RWPE2 (cell line): ENCODE data around the gene PHF10.

Experiments used
- ATAC-seq: fragments of 200-7000 bp; cut with Tn5 transposase; 3 replicates; pipeline ENCODE4 v1.9.1; 2021; ENCODE audit warnings: low read depth
- DNase-seq: peaks from one replicate; pipeline ENCODE4 v3.0.0-alpha.2; 2020; ENCODE audit warnings: low spot score
- H3K27ac ChIP-seq: fragments of 450-650 bp; 2 replicates; pipeline ENCODE4 v1.5.1; 2017; ENCODE audit warnings: mild to moderate bottlenecking; ENCODE audit not compliant: poor library complexity, severe bottlenecking
- H3K27me3 ChIP-seq: fragments of 250-450 bp; sonication (Bioruptor Pico); 2 replicates; pipeline ENCODE4 v1.5.1; 2021; ENCODE audit warnings: mild to moderate bottlenecking, moderate library complexity; ENCODE audit not compliant: insufficient read depth, poor library complexity, severe bottlenecking
- H3K36me3 ChIP-seq: fragments of 250-450 bp; sonication (Bioruptor Pico); 2 replicates; pipeline ENCODE4 v1.5.1; 2020; ENCODE audit warnings: low read depth, mild to moderate bottlenecking, moderate library complexity
- H3K4me1 ChIP-seq: fragments of 250-450 bp; sonication (Bioruptor Pico); 2 replicates; pipeline ENCODE4 v1.5.1; 2021; ENCODE audit warnings: mild to moderate bottlenecking, moderate library complexity; ENCODE audit not compliant: insufficient read depth, poor library complexity, severe bottlenecking
- H3K4me3 ChIP-seq: fragments of 250-450 bp; sonication (Bioruptor Pico); 2 replicates; pipeline ENCODE4 v1.5.1; 2021; ENCODE audit warnings: mild to moderate bottlenecking, moderate library complexity; ENCODE audit not compliant: severe bottlenecking
- H3K9me3 ChIP-seq: fragments of 250-450 bp; sonication (Bioruptor Pico); 2 replicates; pipeline ENCODE4 v1.5.1; 2021; ENCODE audit warnings: mild to moderate bottlenecking, moderate library complexity; ENCODE audit not compliant: severe bottlenecking
- TF ChIP-seq, protein P1 (sequence below): fragments of 450-650 bp; IDR thresholded peaks from one replicate; pipeline ENCODE4 v1.5.1; 2017; ENCODE audit warnings: mild to moderate bottlenecking, moderate library complexity; ENCODE audit not compliant: poor library complexity, severe bottlenecking

Gene PHF10

GRCh38 chr6:169723200-169723909 is 945 bp downstream of the PHF10 start:
- no peaks in the 10 kb centered on the region for H3K27me3 ChIP-seq
- peak overlapping the region; percentile 98 for H3K4me3 ChIP-seq
- H3K9me3 ChIP-seq = no peaks in the 10 kb centered on the region
- peak; percentile 15 for ATAC-seq
- H3K36me3 ChIP-seq = peaks cover 17% of the 10 kb centered on the region
- peaks cover 13% of the 10 kb centered on the region for H3K4me1 ChIP-seq
- peak overlapping the region; percentile 64 for H3K27ac ChIP-seq
- DNase-seq = no peak
- TF ChIP-seq, protein P1, sequence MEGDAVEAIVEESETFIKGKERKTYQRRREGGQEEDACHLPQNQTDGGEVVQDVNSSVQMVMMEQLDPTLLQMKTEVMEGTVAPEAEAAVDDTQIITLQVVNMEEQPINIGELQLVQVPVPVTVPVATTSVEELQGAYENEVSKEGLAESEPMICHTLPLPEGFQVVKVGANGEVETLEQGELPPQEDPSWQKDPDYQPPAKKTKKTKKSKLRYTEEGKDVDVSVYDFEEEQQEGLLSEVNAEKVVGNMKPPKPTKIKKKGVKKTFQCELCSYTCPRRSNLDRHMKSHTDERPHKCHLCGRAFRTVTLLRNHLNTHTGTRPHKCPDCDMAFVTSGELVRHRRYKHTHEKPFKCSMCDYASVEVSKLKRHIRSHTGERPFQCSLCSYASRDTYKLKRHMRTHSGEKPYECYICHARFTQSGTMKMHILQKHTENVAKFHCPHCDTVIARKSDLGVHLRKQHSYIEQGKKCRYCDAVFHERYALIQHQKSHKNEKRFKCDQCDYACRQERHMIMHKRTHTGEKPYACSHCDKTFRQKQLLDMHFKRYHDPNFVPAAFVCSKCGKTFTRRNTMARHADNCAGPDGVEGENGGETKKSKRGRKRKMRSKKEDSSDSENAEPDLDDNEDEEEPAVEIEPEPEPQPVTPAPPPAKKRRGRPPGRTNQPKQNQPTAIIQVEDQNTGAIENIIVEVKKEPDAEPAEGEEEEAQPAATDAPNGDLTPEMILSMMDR = no peak

- Histone ChIP-seq H3K4me1 (peaks cover 13% of the 10 kb centered on the region), H3K4me3 (peak overlapping the region; percentile 98), H3K27ac (peak overlapping the region; percentile 64), H3K9me3 (no peaks in the 10 kb centered on the region), H3K27me3 (no peaks in the 10 kb centered on the region), H3K36me3 (peaks cover 25% of the 10 kb centered on the region)
- ATAC-seq (peak; percentile 69), DNase-seq (no peak)
- TF ChIP-seq, protein P1 = no peak
Observed at GRCh38 chr6:169722362-169723199, 1.7 kb downstream of the PHF10 start.

- Histone ChIP-seq H3K4me1 (peaks cover 13% of the 10 kb centered on the region), H3K4me3 (no peak overlapping the region), H3K9me3 (no peaks in the 10 kb centered on the region), H3K27ac (no peak overlapping the region), H3K27me3 (no peaks in the 10 kb centered on the region), H3K36me3 (peaks cover 47% of the 10 kb centered on the region)
- ATAC-seq = no peak
- no peak for DNase-seq
- TF ChIP-seq, protein P1 = peak; percentile 11
Observed at GRCh38 chr6:169720207-169720855, 4.0 kb downstream of the PHF10 start.

DNA sequence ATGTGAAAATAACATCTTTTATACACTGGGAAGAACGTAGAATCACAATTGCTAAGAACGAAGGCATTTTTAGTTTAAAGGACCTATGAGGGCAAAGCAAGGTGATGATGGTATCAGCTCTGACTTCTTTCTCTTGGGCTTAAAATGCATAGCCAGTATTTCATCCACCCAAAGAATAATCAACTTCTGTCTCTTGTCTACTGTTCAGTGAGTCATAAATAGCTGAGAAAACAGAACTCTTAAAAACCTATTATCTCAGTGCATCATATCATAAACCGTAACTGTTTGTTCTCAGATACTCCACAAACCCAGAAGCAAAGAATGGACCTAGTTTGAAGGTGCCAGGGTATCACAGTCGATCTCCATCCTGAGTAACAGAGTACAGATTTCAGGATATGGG is 5.2 kb downstream of the PHF10 start:
- Histone ChIP-seq H3K4me3 (no peak overlapping the region), H3K27me3 (no peaks in the 10 kb centered on the region), H3K27ac (no peak overlapping the region), H3K9me3 (no peaks in the 10 kb centered on the region), H3K36me3 (peaks cover 59% of the 10 kb centered on the region), H3K4me1 (peaks cover 13% of the 10 kb centered on the region)
- no peak for DNase-seq
- TF ChIP-seq, protein P1 = no peak
- ATAC-seq = no peak
